Measurements from ENCODE around the gene CNPY2. TPM values are rescaled to one million over a fixed set of nuclear protein-coding genes. Genes with fewer than 3 reads are reported as not detected.

The CNPY2 gene
- total and polyA plus RNA-seq, 4 donors, result 24.6 to 163 (median 70.7) TPM

DNA sequence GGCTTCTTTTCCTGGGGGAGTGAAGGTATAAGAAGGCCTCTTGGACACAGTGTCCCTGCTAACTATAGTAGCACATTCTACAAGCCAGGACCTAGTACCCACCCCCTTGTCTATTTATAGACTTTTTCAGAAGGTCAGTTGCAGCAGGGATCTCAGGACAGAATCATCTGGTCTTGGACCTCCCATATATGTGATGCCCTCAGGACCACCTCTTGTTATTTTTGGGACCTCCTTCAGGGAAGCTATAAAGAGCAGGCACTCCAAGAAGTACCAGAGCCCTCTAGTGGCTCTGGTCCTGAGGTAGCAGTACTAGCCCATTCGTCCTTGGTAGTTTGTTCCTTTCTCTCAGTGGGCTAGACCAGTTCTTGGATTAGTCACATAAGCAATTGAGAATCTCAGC lies 44.8 kb downstream of the CNPY2 start:
- no peak overlapping the region for H3K4me3 ChIP-seq (ENCODE audit: low read depth in 1 of 3, low read length in 3 of 3)
- no peaks in the 10 kb centered on the region for H3K9me3 ChIP-seq (ENCODE audit: control insufficient read depth in 4 of 4, low read length in 3 of 4)
- no peak overlapping the region for H3K9ac ChIP-seq (ENCODE audit: low read depth in 1 of 2, low read length in 2 of 2)
- DNase-seq (ENCODE audit: low spot score), result no peak
- H3K36me3 ChIP-seq (ENCODE audit: control insufficient read depth in 4 of 4, insufficient read depth in 3 of 4, low read depth in 1 of 4, low read length in 3 of 4), result peaks cover 4 to 38% (median 33%) of the 10 kb centered on the region in 4 donors
- no peaks in the 10 kb centered on the region for H3K27me3 ChIP-seq (ENCODE audit: control insufficient read depth in 4 of 4, insufficient read depth in 4 of 4, low read length in 3 of 4)
- H3K4me1 ChIP-seq (ENCODE audit: control insufficient read depth in 4 of 4, insufficient read depth in 4 of 4, low read length in 3 of 4), result peaks cover 2 to 61% (median 48%) of the 10 kb centered on the region in 4 donors
- TF ChIP-seq HNF4A (conservative IDR thresholded peaks at IDR 0.05), result no peak
- TF ChIP-seq, protein P1, sequence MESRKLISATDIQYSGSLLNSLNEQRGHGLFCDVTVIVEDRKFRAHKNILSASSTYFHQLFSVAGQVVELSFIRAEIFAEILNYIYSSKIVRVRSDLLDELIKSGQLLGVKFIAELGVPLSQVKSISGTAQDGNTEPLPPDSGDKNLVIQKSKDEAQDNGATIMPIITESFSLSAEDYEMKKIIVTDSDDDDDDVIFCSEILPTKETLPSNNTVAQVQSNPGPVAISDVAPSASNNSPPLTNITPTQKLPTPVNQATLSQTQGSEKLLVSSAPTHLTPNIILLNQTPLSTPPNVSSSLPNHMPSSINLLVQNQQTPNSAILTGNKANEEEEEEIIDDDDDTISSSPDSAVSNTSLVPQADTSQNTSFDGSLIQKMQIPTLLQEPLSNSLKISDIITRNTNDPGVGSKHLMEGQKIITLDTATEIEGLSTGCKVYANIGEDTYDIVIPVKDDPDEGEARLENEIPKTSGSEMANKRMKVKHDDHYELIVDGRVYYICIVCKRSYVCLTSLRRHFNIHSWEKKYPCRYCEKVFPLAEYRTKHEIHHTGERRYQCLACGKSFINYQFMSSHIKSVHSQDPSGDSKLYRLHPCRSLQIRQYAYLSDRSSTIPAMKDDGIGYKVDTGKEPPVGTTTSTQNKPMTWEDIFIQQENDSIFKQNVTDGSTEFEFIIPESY (IDR thresholded peaks at IDR 0.05), result no peak
- TF ChIP-seq YY1 (IDR thresholded peaks at IDR 0.05), result no peak
- no peak for TF ChIP-seq TAF1 (conservative IDR thresholded peaks at IDR 0.05)
- TF ChIP-seq, protein P2, sequence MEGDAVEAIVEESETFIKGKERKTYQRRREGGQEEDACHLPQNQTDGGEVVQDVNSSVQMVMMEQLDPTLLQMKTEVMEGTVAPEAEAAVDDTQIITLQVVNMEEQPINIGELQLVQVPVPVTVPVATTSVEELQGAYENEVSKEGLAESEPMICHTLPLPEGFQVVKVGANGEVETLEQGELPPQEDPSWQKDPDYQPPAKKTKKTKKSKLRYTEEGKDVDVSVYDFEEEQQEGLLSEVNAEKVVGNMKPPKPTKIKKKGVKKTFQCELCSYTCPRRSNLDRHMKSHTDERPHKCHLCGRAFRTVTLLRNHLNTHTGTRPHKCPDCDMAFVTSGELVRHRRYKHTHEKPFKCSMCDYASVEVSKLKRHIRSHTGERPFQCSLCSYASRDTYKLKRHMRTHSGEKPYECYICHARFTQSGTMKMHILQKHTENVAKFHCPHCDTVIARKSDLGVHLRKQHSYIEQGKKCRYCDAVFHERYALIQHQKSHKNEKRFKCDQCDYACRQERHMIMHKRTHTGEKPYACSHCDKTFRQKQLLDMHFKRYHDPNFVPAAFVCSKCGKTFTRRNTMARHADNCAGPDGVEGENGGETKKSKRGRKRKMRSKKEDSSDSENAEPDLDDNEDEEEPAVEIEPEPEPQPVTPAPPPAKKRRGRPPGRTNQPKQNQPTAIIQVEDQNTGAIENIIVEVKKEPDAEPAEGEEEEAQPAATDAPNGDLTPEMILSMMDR (IDR thresholded peaks at IDR 0.05; ENCODE audit: low read depth, low read length, missing input control), result peak; percentile 9
- TF ChIP-seq, protein P3, sequence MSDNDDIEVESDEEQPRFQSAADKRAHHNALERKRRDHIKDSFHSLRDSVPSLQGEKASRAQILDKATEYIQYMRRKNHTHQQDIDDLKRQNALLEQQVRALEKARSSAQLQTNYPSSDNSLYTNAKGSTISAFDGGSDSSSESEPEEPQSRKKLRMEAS (IDR thresholded peaks at IDR 0.05), result no peak
- TF ChIP-seq RAD21 (IDR thresholded peaks at IDR 0.05), result peak; percentile 28 to 44
- no peak for TF ChIP-seq JUND (IDR thresholded peaks at IDR 0.05)
- TF ChIP-seq GABPA (IDR thresholded peaks at IDR 0.05 in 1 of 2, conservative IDR thresholded peaks at IDR 0.05 in 1 of 2), result no peak
- no peak for TF ChIP-seq HNF4G (IDR thresholded peaks at IDR 0.05)
- TF ChIP-seq FOXA1 (IDR thresholded peaks at IDR 0.05), result no peak
- no peak for TF ChIP-seq FOXA2 (IDR thresholded peaks at IDR 0.05)
- H3K27ac ChIP-seq (ENCODE audit: low read depth in 1 of 2, low read length in 2 of 2), result no peak overlapping the region
- WGBS, result 11% methylated on average over 1 of the region's 1 CpG

DNA sequence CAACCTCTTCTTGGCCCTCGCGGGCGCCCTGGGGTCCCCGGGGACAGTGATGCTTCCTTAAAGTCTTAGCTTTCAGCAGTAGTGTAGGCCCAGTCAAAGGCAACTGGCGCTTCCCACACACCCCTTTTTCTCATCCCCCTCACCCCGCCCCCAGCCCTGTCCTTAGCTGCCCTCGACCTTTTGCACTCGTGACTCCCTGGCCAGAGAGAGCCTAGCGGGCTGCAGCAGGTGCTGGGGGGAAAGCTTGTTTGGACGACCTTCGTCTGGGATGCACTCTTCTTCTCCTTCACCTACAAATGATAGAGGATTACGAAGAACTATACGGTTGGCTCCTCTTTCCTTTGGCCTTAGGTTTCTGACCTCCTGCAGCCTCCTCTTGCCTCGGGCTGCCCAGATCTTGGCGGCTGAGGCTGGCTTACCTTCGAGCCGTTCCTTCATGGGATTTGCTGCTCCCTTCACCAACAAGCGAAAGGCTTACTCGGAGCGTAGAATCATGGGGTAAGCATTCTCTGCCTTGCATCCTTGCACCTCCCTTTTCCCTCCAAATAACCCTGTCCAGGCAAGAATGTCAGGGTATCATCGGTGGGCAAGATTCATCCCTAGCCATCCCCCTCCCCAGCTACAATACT lies 48.2 kb downstream of the CNPY2 start:
- Histone ChIP-seq H3K27ac (ENCODE audit: low read depth in 1 of 2, low read length in 2 of 2) (peak overlapping the region; percentile 93 to 97), H3K9ac (ENCODE audit: low read depth in 1 of 2, low read length in 2 of 2) (peak overlapping the region in 1 of 2 donors; percentile 56), H3K36me3 (ENCODE audit: control insufficient read depth in 4 of 4, insufficient read depth in 3 of 4, low read depth in 1 of 4, low read length in 3 of 4) (peaks cover 0 to 11% (median 7%) of the 10 kb centered on the region in 4 donors), H3K9me3 (ENCODE audit: control insufficient read depth in 4 of 4, low read length in 3 of 4) (no peaks in the 10 kb centered on the region), H3K4me1 (ENCODE audit: control insufficient read depth in 4 of 4, insufficient read depth in 4 of 4, low read length in 3 of 4) (peaks cover 2 to 53% (median 39%) of the 10 kb centered on the region in 4 donors), H3K27me3 (ENCODE audit: control insufficient read depth in 4 of 4, insufficient read depth in 4 of 4, low read length in 3 of 4) (no peaks in the 10 kb centered on the region), H3K4me3 (ENCODE audit: low read depth in 1 of 3, low read length in 3 of 3) (peak overlapping the region; percentile 79 to 91 (median 86))
- TF ChIP-seq RAD21 (IDR thresholded peaks at IDR 0.05) (peak in 1 of 2 donors; percentile 16), SP1 (IDR thresholded peaks at IDR 0.05) (peak; percentile 17), HNF4A (conservative IDR thresholded peaks at IDR 0.05) (peak; percentile 52 to 60), NR2F2 (IDR thresholded peaks at IDR 0.05) (peak; percentile 89), RXRA (IDR thresholded peaks at IDR 0.05) (peak; percentile 96 to 99), YY1 (IDR thresholded peaks at IDR 0.05) (peak; percentile 23)
- TF ChIP-seq, protein P1 (IDR thresholded peaks at IDR 0.05), result no peak
- TF ChIP-seq, protein P2 (IDR thresholded peaks at IDR 0.05; ENCODE audit: low read depth, low read length, missing input control), result no peak
- 13% methylated on average over 21 of the region's 21 CpGs for WGBS
- peak; percentile 68 for DNase-seq (ENCODE audit: low spot score)

Measured in liver (tissue), 9 donors.